AG04450 (cell line): ENCODE measurements around the gene GRB10. TPM values are rescaled to one million over a fixed set of nuclear protein-coding genes. Genes with fewer than 3 reads are reported as not detected.

Source experiments
- CTCF ChIA-PET: fragments of 300-600, 350-600 bp; formaldehyde crosslinking; extraction: SDS; loops from one replicate; lab custom pipeline; 2022; ENCODE audit warnings: antibody characterized with exemption, inconsistent platforms; lab: Charles Lee
- POLR2A ChIA-PET: fragments of 350-600 bp; formaldehyde crosslinking; extraction: SDS; loops from one replicate; lab custom pipeline; 2021; ENCODE audit warnings: antibody characterized with exemption, inconsistent platforms; lab: Yijun Ruan, JAX
- DNase-seq: peaks from one replicate; pipeline ENCODE4 v3.0.0-alpha.2; 2011; ENCODE audit warnings: low read depth, low spot score
- H3K27ac ChIP-seq: one replicate; pipeline ENCODE4 v1.5.1; 2012; ENCODE audit warnings: low read depth, low read length, control low read depth
- H3K27me3 ChIP-seq: one replicate; pipeline ENCODE4 v1.6.0; 2012; ENCODE audit warnings: low read length; ENCODE audit not compliant: control insufficient read depth, insufficient read depth
- H3K4me3 ChIP-seq: 2 replicates; pipeline ENCODE4 v1.5.1; 2011; ENCODE audit warnings: mild to moderate bottlenecking, low read depth, low read length, control low read depth
- H3K9me3 ChIP-seq: 2 replicates; pipeline ENCODE4 v1.5.1; 2012; ENCODE audit warnings: low read length; ENCODE audit not compliant: control insufficient read depth, insufficient read depth
- polyA plus RNA-seq: library from polyadenylated mRNA; depleted of rRNA; stranded (reverse); fragments of >200 nt; gene quantifications from 2 replicates; pipeline ENCODE4 v1.2.3, GENCODE V29; 2011
- TF ChIP-seq, protein P1 (sequence below): IDR thresholded peaks from 2 replicates; pipeline ENCODE4 v1.5.1; 2011; ENCODE audit warnings: low read depth, low read length, control low read depth, inconsistent platforms

Gene GRB10
- polyA plus RNA-seq, 1 experiment, result 8.0 TPM

DNA sequence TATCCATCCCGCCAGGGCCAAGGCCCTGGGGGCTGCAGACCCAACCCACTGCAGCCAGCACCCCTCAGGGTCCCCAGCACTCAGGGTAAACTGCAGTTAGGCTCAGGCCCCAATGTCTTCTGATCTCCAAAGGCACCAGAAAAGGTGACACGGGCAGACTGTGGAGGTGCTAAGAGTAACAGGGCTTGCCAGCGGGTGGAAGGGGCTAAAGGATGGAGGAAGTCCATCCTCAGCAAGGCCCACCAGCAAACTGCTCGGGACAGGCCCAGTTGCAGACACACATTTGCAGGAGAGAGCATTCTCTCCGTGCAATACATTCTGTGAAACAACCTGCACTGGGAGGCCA, 121.9 kb downstream of the GRB10 start:
- CTCF ChIA-PET, result no interaction called here

DNA sequence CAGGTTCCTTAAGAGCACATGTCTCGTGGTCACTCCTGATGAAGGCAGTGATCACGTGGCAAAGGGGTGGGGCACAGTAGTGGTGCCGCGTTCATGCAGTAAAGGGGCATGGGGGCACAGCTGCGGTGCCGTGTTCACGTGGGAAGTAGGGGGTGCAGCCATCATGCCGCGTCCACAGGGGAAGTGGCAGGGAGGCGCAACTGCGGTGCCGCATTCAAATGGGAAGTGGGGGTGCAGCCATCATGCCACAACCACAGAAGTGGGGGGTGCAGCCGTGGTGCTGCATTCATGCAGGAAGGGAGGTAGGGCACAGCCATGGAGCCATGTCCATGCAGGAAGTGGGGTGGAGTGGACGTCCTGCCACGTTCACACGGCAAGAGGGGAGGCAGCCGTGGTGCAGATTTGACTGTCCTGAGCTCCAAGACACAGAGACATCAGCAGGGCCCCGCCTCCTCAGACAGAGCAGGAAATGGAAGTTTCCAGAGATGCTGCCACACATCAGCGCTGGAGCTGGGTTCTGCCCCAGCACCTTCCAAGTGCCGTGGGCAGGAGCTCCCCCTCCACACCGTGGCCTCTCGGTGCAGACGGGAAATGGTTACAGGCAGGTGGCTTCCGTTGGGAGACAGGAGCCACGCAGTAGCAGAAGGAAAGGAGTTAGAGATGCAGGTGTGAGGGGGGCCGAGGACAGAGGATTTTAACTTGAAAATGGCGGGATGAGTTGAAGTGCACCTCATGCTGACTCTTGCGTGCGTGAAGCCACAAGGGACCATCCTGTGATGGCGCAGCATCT, 122.5 kb downstream of the GRB10 start:
- CTCF ChIA-PET, result interaction anchor here (1.0 to 1.1 kb wide), 2 partner anchors 27 to 481 kb away, joined by 3 to 4 read pairs; no protein-coding TSS in a partner anchor
- POLR2A ChIA-PET, result no interaction called here
- DNase-seq, result no peak

More for the DNA sequence above, 121.9 kb downstream of the GRB10 start:
- DNase-seq, result no peak
- TF ChIP-seq, protein P1, sequence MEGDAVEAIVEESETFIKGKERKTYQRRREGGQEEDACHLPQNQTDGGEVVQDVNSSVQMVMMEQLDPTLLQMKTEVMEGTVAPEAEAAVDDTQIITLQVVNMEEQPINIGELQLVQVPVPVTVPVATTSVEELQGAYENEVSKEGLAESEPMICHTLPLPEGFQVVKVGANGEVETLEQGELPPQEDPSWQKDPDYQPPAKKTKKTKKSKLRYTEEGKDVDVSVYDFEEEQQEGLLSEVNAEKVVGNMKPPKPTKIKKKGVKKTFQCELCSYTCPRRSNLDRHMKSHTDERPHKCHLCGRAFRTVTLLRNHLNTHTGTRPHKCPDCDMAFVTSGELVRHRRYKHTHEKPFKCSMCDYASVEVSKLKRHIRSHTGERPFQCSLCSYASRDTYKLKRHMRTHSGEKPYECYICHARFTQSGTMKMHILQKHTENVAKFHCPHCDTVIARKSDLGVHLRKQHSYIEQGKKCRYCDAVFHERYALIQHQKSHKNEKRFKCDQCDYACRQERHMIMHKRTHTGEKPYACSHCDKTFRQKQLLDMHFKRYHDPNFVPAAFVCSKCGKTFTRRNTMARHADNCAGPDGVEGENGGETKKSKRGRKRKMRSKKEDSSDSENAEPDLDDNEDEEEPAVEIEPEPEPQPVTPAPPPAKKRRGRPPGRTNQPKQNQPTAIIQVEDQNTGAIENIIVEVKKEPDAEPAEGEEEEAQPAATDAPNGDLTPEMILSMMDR, result no peak
- POLR2A ChIA-PET, result no interaction called here
- no peaks in the 10 kb centered on the region for H3K27me3 ChIP-seq
- no peak overlapping the region for H3K27ac ChIP-seq
- H3K9me3 ChIP-seq, result peaks cover 4% of the 10 kb centered on the region; the same call in 1 of the 2 replicates
- H3K4me3 ChIP-seq, result no peak overlapping the region

DNA sequence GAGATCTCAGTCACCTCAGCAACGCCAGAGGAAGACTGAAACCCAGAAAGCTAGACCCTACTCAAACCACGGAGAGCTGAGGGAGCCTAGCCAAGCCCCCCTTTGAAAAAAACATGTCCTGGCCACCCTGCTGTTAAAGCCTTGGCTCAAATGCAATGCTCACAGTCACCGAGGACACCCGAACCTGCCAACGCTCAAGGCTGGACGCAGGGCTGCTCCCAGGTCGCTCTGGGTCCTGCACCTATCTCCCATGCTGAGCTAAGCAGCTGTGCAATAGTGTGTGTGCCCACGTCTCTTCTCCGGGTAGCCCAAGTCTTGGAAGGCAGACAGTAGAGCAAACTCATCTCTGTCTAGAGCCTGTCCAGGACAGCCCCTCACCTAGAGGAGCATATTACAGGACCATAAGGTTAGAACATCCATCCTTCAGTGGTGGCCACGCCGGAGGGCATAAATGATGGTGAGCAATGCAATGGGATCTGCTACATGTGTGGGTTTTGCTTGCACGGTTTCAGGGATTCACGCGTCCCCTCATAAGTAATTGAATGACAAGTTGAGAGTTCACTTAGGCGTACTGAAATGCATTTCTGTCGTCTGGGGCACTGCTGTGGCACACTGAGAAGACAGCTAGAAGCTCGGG, 123.2 kb downstream of the GRB10 start:
- ChIA-PET CTCF (interaction anchor here (1.0 to 1.1 kb wide), 2 partner anchors 26 to 482 kb away, joined by 3 to 4 read pairs; no protein-coding TSS in a partner anchor), POLR2A (no interaction called here)
- H3K9me3 ChIP-seq, result peaks cover 3% of the 10 kb centered on the region; the same call in 1 of the 2 replicates
- H3K27me3 ChIP-seq, result no peaks in the 10 kb centered on the region
- DNase-seq, result no peak
- TF ChIP-seq, protein P1, result no peak
- H3K27ac ChIP-seq, result no peak overlapping the region
- no peak overlapping the region for H3K4me3 ChIP-seq

More for the DNA sequence above, 122.5 kb downstream of the GRB10 start:
- H3K9me3 ChIP-seq, result peaks cover 4% of the 10 kb centered on the region; the same call in 1 of the 2 replicates
- H3K27me3 ChIP-seq, result no peaks in the 10 kb centered on the region
- no peak overlapping the region for H3K4me3 ChIP-seq
- TF ChIP-seq, protein P1, result no peak
- H3K27ac ChIP-seq, result no peak overlapping the region

DNA sequence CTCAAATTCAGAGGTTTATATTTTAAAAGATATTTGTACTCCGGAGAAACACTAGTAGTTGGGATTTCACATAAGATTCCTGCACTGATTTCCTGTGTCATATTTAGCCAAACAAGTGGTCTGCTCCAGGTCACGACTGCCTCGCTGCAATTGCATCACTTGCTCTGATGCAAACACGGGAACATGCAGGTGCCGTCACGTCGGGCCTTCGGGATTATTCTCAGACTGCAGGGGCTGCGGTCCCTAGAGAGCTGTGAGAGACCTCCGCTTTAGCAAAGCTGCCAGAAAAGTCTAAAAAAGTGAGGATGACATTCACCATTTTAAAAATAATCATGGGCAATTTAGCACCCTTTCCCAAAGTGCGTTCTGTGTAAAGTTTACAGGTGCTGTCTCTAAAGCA, 124.0 kb downstream of the GRB10 start:
- DNase-seq, result no peak
- Histone ChIP-seq H3K9me3 (no peaks in the 10 kb centered on the region), H3K4me3 (no peak overlapping the region), H3K27ac (no peak overlapping the region), H3K27me3 (no peaks in the 10 kb centered on the region)
- ChIA-PET POLR2A (no interaction called here), CTCF (no interaction called here)
- TF ChIP-seq, protein P1, result no peak

DNA sequence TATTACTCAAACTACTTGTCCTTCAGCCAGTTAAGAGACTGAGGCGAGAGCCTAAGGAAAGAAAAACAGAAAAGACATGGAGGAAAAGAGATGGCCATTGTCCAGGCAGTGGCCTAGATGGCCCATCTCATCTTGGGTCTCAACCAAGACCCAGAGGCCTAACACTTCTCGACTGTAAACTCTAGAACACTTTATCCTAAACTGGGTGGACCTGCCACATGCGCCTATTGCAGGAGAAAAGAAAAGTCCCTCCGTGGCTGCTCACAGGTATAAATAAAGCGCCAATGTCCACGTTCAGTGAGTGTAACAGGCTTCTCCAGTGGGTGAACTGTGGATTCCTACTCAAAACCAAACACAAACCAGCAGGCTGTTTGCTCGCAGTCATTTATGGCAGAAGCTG, 124.8 kb downstream of the GRB10 start:
- no peaks in the 10 kb centered on the region for H3K9me3 ChIP-seq
- H3K27ac ChIP-seq, result no peak overlapping the region
- H3K27me3 ChIP-seq, result no peaks in the 10 kb centered on the region
- no peak for DNase-seq
- TF ChIP-seq, protein P1, result no peak
- H3K4me3 ChIP-seq, result no peak overlapping the region
- ChIA-PET POLR2A (no interaction called here), CTCF (no interaction called here)
